Stomach smooth muscle (tissue), 2 donors: ENCODE measurements around the gene CELSR2.

Source experiments
- H3K27ac ChIP-seq: one replicate; pipeline ENCODE4 v1.7.0; 2013; ENCODE audit warnings: mild to moderate bottlenecking, low read length, inconsistent platforms
- H3K27me3 ChIP-seq, 2 donors: one replicate each; pipeline ENCODE4 v1.7.0; 2013; ENCODE audit warnings: low read length in 2 of 2; ENCODE audit not compliant: insufficient read depth in 2 of 2, control insufficient read depth in 1 of 2
- H3K36me3 ChIP-seq, 2 donors: one replicate each; pipeline ENCODE4 v1.7.0; 2013; ENCODE audit warnings: low read length in 2 of 2; ENCODE audit not compliant: control insufficient read depth in 2 of 2, insufficient read depth in 2 of 2
- H3K4me1 ChIP-seq: one replicate; pipeline ENCODE4 v1.7.0; 2013; ENCODE audit warnings: low read length; ENCODE audit not compliant: control insufficient read depth, insufficient read depth
- H3K4me3 ChIP-seq, 2 donors: one replicate each; pipeline ENCODE4 v1.7.0; 2013; ENCODE audit warnings: low read length in 2 of 2
- H3K9ac ChIP-seq, 2 donors: one replicate each; pipeline ENCODE4 v1.7.0; 2013; ENCODE audit warnings: low read length in 2 of 2, mild to moderate bottlenecking in 1 of 2
- H3K9me3 ChIP-seq, 2 donors: one replicate each; pipeline ENCODE4 v1.7.0; 2013; ENCODE audit warnings: low read length in 2 of 2; ENCODE audit not compliant: control insufficient read depth in 2 of 2
- donor health status: healthy.
- donor health status: Pancreatic carcinoma.

Gene CELSR2

GRCh38 chr1:109265741-109266330 is 16.5 kb downstream of the CELSR2 start:
- peaks cover 3% of the 10 kb centered on the region for H3K4me1 ChIP-seq
- no peaks in the 10 kb centered on the region for H3K27me3 ChIP-seq
- no peak overlapping the region for H3K27ac ChIP-seq
- H3K9ac ChIP-seq = no peak overlapping the region
- H3K36me3 ChIP-seq = peaks cover 7 to 21% of the 10 kb centered on the region in 2 donors
- no peak overlapping the region for H3K4me3 ChIP-seq
- H3K9me3 ChIP-seq = no peaks in the 10 kb centered on the region

- Histone ChIP-seq H3K4me1 (peaks cover 3% of the 10 kb centered on the region), H3K36me3 (peaks cover 5 to 17% of the 10 kb centered on the region in 2 donors), H3K27ac (no peak overlapping the region), H3K27me3 (no peaks in the 10 kb centered on the region), H3K9ac (no peak overlapping the region), H3K9me3 (no peaks in the 10 kb centered on the region), H3K4me3 (no peak overlapping the region)
Measured at GRCh38 chr1:109266965-109267364, 17.6 kb downstream of the CELSR2 start.

- no peaks in the 10 kb centered on the region for H3K9me3 ChIP-seq
- no peak overlapping the region for H3K4me3 ChIP-seq
- peaks cover 3% of the 10 kb centered on the region for H3K4me1 ChIP-seq
- no peak overlapping the region for H3K27ac ChIP-seq
- H3K36me3 ChIP-seq = peaks cover 4 to 14% of the 10 kb centered on the region in 2 donors
- no peaks in the 10 kb centered on the region for H3K27me3 ChIP-seq
- H3K9ac ChIP-seq = no peak overlapping the region
Measured at GRCh38 chr1:109267743-109268300, 18.5 kb downstream of the CELSR2 start.

- peaks cover 4 to 14% of the 10 kb centered on the region in 2 donors for H3K36me3 ChIP-seq
- H3K9ac ChIP-seq = no peak overlapping the region
- H3K4me3 ChIP-seq = no peak overlapping the region
- no peaks in the 10 kb centered on the region for H3K9me3 ChIP-seq
- H3K4me1 ChIP-seq = peaks cover 2% of the 10 kb centered on the region
- no peak overlapping the region for H3K27ac ChIP-seq
- H3K27me3 ChIP-seq = no peaks in the 10 kb centered on the region
Measured at GRCh38 chr1:109268431-109269211, 19.3 kb downstream of the CELSR2 start.

- peaks cover 1% of the 10 kb centered on the region for H3K4me1 ChIP-seq
- H3K9ac ChIP-seq = no peak overlapping the region
- no peaks in the 10 kb centered on the region for H3K27me3 ChIP-seq
- no peaks in the 10 kb centered on the region for H3K9me3 ChIP-seq
- no peak overlapping the region for H3K27ac ChIP-seq
- no peak overlapping the region for H3K4me3 ChIP-seq
- H3K36me3 ChIP-seq = peaks cover 4 to 12% of the 10 kb centered on the region in 2 donors
Measured at GRCh38 chr1:109269212-109269980, 20.1 kb downstream of the CELSR2 start.

GRCh38 chr1:109269981-109270622 is 20.8 kb downstream of the CELSR2 start:
- no peaks in the 10 kb centered on the region for H3K27me3 ChIP-seq
- peaks cover 8% of the 10 kb centered on the region for H3K4me1 ChIP-seq
- H3K9ac ChIP-seq = no peak overlapping the region
- H3K36me3 ChIP-seq = peaks cover 4 to 6% of the 10 kb centered on the region in 2 donors
- H3K4me3 ChIP-seq = no peak overlapping the region
- no peak overlapping the region for H3K27ac ChIP-seq
- H3K9me3 ChIP-seq = no peaks in the 10 kb centered on the region

GRCh38 chr1:109270623-109271317 is 21.4 kb downstream of the CELSR2 start:
- Histone ChIP-seq H3K36me3 (peaks cover 4 to 6% of the 10 kb centered on the region in 2 donors), H3K9ac (no peak overlapping the region), H3K27me3 (no peaks in the 10 kb centered on the region), H3K9me3 (no peaks in the 10 kb centered on the region), H3K4me1 (peaks cover 11% of the 10 kb centered on the region), H3K4me3 (no peak overlapping the region), H3K27ac (no peak overlapping the region)

- Histone ChIP-seq H3K27ac (no peak overlapping the region), H3K9ac (no peak overlapping the region), H3K36me3 (peaks cover 4 to 6% of the 10 kb centered on the region in 2 donors), H3K4me1 (peaks cover 11% of the 10 kb centered on the region), H3K27me3 (no peaks in the 10 kb centered on the region), H3K4me3 (no peak overlapping the region), H3K9me3 (no peaks in the 10 kb centered on the region)
Measured at GRCh38 chr1:109271458-109271857, 22.1 kb downstream of the CELSR2 start.

- Histone ChIP-seq H3K36me3 (peaks cover 4 to 6% of the 10 kb centered on the region in 2 donors), H3K4me1 (peaks cover 11% of the 10 kb centered on the region), H3K27me3 (no peaks in the 10 kb centered on the region), H3K4me3 (no peak overlapping the region), H3K27ac (no peak overlapping the region), H3K9me3 (no peaks in the 10 kb centered on the region), H3K9ac (no peak overlapping the region)
Measured at GRCh38 chr1:109272021-109272799, 22.9 kb downstream of the CELSR2 start.
